AG09319 (cell line): ENCODE data around the gene ST14.
A peak's percentile ranks its signal among the peaks of the same experiment; 100 is the strongest.

Experiments
- DNase-seq: peaks from one replicate; pipeline ENCODE4 v3.0.0-alpha.2; 2010; ENCODE audit warnings: low read depth; ENCODE audit errors: extremely low read depth
- TF ChIP-seq, protein P1 (sequence below): IDR thresholded peaks from 2 replicates; pipeline ENCODE4 v1.5.1; 2011; ENCODE audit warnings: low read depth, mild to moderate bottlenecking, inconsistent platforms, low read length, moderate library complexity

Gene ST14

DNA sequence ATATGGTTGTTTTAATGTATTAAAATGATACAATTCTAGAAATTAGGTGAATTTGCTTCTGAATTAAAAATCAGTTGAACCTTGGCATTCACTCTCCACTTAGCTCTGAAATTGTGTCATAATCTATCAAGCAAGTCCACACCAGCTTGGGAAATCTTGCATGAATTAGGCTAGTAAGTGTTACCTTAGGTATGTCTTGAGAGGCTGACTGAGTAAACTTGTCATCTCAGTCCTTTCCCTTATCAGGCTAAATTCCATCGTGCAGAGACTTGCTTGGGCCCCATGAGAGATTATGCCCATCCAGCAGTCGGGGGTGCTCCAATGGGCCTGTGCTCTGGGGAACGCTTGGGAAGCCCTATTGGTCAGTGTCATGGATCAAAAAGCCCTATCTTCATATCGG lies 33.9 kb upstream of the ST14 start:
- no peak for DNase-seq
- TF ChIP-seq, protein P1, sequence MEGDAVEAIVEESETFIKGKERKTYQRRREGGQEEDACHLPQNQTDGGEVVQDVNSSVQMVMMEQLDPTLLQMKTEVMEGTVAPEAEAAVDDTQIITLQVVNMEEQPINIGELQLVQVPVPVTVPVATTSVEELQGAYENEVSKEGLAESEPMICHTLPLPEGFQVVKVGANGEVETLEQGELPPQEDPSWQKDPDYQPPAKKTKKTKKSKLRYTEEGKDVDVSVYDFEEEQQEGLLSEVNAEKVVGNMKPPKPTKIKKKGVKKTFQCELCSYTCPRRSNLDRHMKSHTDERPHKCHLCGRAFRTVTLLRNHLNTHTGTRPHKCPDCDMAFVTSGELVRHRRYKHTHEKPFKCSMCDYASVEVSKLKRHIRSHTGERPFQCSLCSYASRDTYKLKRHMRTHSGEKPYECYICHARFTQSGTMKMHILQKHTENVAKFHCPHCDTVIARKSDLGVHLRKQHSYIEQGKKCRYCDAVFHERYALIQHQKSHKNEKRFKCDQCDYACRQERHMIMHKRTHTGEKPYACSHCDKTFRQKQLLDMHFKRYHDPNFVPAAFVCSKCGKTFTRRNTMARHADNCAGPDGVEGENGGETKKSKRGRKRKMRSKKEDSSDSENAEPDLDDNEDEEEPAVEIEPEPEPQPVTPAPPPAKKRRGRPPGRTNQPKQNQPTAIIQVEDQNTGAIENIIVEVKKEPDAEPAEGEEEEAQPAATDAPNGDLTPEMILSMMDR: no peak

DNA sequence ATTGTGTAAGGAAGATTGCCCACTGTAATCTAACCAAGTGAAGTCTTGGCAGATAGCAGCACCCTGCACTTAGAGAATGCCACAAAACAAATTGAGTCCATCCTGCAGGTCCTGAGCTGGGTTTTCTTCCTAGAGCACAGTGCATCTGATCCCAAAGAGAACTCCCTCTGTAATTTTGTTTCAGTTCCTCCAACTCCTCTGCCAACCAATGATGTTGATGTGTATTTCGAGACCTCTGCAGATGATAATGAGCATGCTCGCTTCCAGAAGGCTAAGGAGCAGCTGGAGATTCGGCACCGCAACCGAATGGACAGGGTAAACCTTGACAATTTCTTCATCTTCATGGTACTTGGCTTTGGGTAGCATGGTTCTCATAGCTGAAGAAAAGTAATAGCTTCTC lies 33.1 kb upstream of the ST14 start:
- no peak for DNase-seq
- TF ChIP-seq, protein P1: no peak

DNA sequence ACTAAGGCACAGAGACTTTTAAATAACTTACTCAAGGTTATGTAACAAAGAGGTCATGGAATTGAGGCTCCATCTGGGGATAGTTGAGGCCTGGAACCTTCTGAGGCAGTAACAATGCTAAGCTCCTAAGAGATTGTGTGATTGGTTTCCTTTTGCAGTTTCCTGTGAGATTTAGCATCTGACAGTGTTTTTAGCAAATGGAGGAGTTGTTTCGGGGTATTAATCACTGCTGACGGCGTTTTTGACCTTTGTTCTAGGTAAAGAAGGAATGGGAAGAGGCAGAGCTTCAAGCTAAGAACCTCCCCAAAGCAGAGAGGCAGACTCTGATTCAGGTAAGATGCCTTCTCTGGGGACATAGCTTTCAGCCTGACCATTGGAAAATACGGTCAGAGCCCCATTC lies 32.1 kb upstream of the ST14 start:
- TF ChIP-seq, protein P1: no peak
- DNase-seq: no peak

DNA sequence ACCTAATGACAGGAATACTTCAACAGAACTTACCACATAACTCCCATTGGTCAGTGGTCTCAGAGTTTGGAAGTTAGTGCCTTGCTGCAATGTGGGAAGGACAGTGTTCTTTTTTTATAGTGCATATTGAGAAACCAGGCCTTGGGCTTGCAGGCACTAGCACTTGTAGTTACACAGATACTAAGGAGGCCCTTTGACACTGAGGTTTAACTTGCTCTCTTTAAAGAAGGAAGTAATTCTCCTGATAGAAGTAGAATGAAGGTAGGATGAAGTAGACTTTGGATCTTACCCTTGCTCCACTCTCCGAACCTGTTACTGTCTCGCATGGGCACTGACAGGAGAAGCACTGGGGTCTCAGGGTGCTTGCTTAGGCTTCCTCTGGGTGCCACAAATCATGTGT lies 31.0 kb upstream of the ST14 start:
- no peak for DNase-seq

DNA sequence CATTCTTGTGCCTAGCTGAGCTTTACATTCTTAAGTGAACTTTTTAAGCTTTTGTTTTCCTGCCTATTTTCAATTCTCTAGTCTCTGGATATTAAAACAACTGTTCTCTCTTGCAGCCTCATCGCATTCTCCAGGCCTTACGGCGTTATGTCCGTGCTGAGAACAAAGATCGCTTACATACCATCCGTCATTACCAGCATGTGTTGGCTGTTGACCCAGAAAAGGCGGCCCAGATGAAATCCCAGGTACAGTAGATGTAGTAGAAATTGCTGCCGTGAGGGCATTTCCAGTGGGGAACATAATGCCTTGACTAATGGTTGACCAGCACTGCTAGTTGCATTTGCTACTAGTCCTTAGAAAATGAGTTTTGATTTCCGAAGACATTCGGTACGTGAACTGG lies 29.7 kb upstream of the ST14 start:
- DNase-seq: no peak
- TF ChIP-seq, protein P1: no peak

More for the DNA sequence above, 31.0 kb upstream of the ST14 start:
- TF ChIP-seq, protein P1: no peak

DNA sequence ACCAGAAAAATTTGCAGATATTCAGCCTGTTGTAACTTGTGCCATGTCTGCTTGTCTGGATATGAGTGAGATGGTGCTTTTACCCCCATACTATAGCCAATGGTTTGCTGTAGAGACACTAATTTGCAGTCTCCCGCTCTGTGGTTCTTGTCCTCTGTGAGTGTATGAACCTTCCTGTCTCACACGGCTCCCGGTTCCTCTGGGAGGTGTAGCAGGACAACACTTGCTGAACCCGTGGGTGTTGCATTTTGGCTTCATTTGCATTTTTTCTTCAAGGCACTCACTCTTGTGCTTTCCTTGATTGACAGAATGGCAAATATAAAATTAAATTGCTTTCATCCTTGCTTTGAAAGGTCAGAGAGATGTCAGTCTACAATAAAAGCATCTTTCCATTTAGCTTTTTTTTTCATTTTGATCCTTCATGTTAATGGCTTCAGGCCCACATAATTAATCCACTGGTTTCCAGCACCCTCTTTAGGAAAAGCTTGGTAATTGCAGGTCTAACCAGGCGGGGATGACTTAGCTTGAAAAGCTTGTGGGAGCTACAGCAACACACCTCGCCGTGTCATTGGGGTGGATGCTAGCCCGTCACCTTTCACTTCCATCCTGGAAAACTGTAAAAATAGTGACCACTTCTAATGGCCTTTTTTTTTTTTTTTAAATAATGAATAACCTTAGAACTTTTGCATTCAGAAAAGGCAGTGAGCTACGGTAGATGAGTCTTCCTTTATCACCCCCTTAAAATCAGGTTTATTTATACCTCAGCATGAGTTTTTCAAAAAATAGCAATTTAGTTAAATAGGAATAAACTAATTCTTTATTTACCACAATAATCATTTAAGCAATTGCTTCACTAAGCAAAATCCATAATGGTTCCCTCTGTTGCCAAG lies 27.4 kb upstream of the ST14 start:
- DNase-seq: peak; percentile 35
- TF ChIP-seq, protein P1: peak; percentile 76

DNA sequence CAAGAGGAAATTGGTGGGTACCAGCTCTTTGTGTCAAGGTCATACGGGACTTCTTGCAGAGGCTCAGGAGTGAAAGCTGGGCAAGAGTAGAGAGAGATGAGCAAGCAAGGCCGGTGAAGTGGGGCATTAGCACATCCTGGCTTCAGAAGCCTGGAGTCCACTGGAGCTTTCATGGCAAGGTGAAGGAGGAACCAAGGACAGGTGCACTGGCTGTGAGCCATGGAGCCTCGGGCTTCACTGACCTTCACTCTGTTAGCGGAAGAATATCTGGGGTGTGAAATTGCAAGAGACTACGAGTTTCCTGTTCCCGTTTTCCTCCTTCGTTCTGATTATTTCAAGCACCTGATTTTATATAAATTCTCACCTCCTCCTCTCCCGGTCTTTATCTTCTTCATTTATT lies 25.9 kb upstream of the ST14 start:
- TF ChIP-seq, protein P1: no peak
- DNase-seq: no peak
